Osteoblast (primary cell): ENCODE measurements around the gene CD4. TPM values are rescaled to one million over a fixed set of nuclear protein-coding genes. Genes with fewer than 3 reads are reported as not detected.
A peak's percentile ranks its signal among the peaks of the same experiment; 100 is the strongest.

Experiments
- DNase-seq: peaks from one replicate; pipeline ENCODE4 v3.0.0; 2011; ENCODE audit warnings: low spot score, mixed read lengths; ENCODE audit not compliant: insufficient read length; ENCODE audit errors: missing footprints
- H2AFZ ChIP-seq: 2 replicates; pipeline ENCODE4 v1.6.0; 2011; ENCODE audit warnings: mild to moderate bottlenecking, low read length
- H3K27ac ChIP-seq: 2 replicates; pipeline ENCODE4 v1.5.1; 2011; ENCODE audit warnings: mild to moderate bottlenecking, low read depth, low read length, moderate library complexity
- H3K27me3 ChIP-seq: 2 replicates; pipeline ENCODE4 v1.6.0; 2012; ENCODE audit warnings: mild to moderate bottlenecking, control low read depth, inconsistent platforms, low read length, moderate library complexity; ENCODE audit not compliant: insufficient read depth
- H3K36me3 ChIP-seq: 2 replicates; pipeline ENCODE4 v1.5.1; 2011; ENCODE audit warnings: mild to moderate bottlenecking, low read length, control low read depth, moderate library complexity; ENCODE audit not compliant: insufficient read depth
- H3K4me1 ChIP-seq: 2 replicates; pipeline ENCODE4 v1.5.1; 2011; ENCODE audit warnings: mild to moderate bottlenecking, low read length, control low read depth, moderate library complexity; ENCODE audit not compliant: insufficient read depth
- H3K4me2 ChIP-seq: 2 replicates; pipeline ENCODE4 v1.6.0; 2011; ENCODE audit warnings: mild to moderate bottlenecking, low read length; ENCODE audit not compliant: insufficient read depth
- H3K4me3 ChIP-seq: fragments of 200-600 bp; sonication (generic); 3 replicates; pipeline ENCODE4 v1.5.1; 2012; ENCODE audit warnings: mild to moderate bottlenecking, low read length, inconsistent platforms; ENCODE audit not compliant: insufficient read depth
- H3K79me2 ChIP-seq: 2 replicates; pipeline ENCODE4 v1.6.0; 2012; ENCODE audit warnings: mild to moderate bottlenecking, low read length, control low read depth, inconsistent platforms; ENCODE audit not compliant: insufficient read depth
- H3K9me3 ChIP-seq: 2 replicates; pipeline ENCODE4 v1.5.1; 2011; ENCODE audit warnings: low read depth, low read length, control low read depth
- H4K20me1 ChIP-seq: 2 replicates; pipeline ENCODE4 v1.6.0; 2012; ENCODE audit warnings: mild to moderate bottlenecking, low read length, control low read depth; ENCODE audit not compliant: insufficient read depth
- total RNA-seq: library from RNA; depleted of rRNA; stranded (reverse); fragments of >200 nt; gene quantifications from 2 replicates; pipeline ENCODE4 v1.2.3, GENCODE V29; 2012
- TF ChIP-seq, protein P1 (sequence below): IDR thresholded peaks from 2 replicates; pipeline ENCODE4 v1.5.1; 2011; ENCODE audit warnings: mild to moderate bottlenecking, low read depth, low read length, moderate library complexity; ENCODE audit errors: extremely low read depth

The CD4 gene
- total RNA-seq, 1 donor, result 10.9 TPM

DNA sequence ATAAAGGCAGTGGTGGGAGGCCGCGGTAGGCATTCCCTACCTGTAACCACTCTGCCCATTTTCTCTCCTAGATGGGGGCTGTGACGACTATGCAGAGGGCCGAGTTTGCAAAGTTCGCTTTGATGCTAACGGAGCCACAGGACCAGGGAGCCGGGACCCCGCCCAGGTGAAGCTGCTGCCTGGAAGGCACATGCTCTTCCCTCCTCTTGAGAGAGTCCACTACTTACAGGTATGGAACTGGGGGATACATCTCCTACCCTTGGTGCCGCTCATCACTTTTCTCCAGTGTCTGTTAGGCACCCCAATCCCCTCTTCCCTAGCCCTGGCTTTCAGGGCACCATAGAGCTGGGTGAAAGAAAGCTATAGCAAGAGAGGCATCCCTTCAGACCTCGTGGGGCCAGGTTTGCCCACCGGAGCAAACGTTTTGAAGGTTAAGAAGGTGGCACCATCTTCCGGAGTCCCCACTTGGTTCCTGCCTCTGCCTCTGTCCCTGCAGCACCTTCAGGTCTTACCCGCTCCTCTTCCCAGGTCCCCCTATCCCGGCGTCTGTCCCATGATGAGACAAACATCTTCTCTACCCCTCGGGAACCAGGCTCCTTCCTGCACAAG, 36.9 kb downstream of the CD4 start:
- peaks cover 8% of the 10 kb centered on the region for H3K36me3 ChIP-seq
- peak; percentile 54 for DNase-seq
- peaks cover 26% of the 10 kb centered on the region for H3K4me1 ChIP-seq
- no peaks in the 10 kb centered on the region for H3K9me3 ChIP-seq
- H3K79me2 ChIP-seq, result peaks cover 36% of the 10 kb centered on the region
- no peak overlapping the region for H3K27ac ChIP-seq
- H3K4me3 ChIP-seq, result no peak overlapping the region
- no peak overlapping the region for H3K4me2 ChIP-seq
- TF ChIP-seq, protein P1, sequence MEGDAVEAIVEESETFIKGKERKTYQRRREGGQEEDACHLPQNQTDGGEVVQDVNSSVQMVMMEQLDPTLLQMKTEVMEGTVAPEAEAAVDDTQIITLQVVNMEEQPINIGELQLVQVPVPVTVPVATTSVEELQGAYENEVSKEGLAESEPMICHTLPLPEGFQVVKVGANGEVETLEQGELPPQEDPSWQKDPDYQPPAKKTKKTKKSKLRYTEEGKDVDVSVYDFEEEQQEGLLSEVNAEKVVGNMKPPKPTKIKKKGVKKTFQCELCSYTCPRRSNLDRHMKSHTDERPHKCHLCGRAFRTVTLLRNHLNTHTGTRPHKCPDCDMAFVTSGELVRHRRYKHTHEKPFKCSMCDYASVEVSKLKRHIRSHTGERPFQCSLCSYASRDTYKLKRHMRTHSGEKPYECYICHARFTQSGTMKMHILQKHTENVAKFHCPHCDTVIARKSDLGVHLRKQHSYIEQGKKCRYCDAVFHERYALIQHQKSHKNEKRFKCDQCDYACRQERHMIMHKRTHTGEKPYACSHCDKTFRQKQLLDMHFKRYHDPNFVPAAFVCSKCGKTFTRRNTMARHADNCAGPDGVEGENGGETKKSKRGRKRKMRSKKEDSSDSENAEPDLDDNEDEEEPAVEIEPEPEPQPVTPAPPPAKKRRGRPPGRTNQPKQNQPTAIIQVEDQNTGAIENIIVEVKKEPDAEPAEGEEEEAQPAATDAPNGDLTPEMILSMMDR, result no peak
- H3K27me3 ChIP-seq, result peaks cover 9% of the 10 kb centered on the region
- no peak overlapping the region for H2AFZ ChIP-seq
- peaks cover 5% of the 10 kb centered on the region for H4K20me1 ChIP-seq

DNA sequence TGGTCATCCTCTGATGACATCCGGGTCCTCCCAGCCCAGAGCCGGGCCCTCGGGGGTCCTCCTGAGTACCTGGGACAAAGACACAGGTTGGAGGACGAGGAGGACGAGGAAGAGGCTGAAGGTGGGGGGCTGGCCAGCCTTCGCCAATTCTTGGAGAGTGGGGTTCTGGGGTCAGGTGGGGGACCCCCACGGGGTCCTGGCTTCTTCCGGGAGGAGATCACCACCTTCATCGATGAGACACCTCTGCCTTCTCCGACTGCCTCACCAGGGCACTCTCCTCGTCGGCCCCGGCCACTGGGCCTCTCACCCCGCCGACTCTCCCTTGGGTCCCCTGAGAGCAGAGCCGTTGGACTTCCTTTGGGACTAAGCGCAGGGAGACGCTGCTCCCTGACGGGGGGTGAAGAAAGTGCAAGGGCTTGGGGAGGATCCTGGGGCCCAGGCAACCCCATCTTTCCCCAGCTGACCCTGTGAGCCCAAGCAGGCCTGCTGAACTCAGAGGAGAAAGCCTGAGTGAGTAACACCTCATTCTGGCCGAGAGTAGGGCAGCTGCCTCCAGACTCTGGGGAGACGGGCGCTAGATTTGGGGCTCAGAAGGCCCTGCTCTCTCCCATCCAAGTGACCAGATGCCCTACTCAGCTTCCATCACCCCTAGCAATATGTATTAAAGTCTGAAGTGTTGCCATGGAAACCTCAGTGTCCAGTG, 37.6 kb downstream of the CD4 start:
- Histone ChIP-seq H4K20me1 (peaks cover 5% of the 10 kb centered on the region), H3K27me3 (peaks cover 9% of the 10 kb centered on the region), H3K4me1 (peaks cover 24% of the 10 kb centered on the region), H2AFZ (peak overlapping the region; percentile 4), H3K4me3 (peak overlapping the region; percentile 16), H3K4me2 (peak overlapping the region; percentile 65), H3K36me3 (peaks cover 14% of the 10 kb centered on the region), H3K79me2 (peaks cover 39% of the 10 kb centered on the region), H3K27ac (peak overlapping the region; percentile 8), H3K9me3 (no peaks in the 10 kb centered on the region)
- TF ChIP-seq, protein P1, result no peak
- DNase-seq, result peak; percentile 91

DNA sequence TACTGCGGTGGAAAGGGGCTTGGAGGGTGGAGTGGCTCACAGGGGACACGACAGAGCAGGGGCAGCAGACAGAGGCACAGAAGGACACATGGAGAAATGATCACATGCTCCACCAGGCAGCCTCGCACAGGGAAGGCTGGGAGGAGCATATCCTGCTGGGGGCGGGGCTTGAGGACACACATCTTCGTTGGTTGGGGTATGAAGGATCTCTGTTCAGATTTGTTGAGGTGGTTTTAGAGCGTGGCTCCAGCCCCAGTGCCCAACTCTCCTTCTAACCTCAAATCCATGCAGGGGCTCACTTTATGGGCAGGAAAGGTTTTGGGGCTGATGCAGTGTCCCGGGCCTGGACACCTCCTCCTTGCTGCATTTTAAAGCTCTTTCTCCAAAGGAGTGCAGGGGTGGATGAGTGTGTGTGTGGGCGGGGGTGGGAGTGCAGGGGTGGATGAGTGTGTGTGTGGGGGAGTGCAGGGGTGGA, 38.1 kb downstream of the CD4 start:
- H3K27ac ChIP-seq, result peak overlapping the region; percentile 8
- H3K4me1 ChIP-seq, result peaks cover 21% of the 10 kb centered on the region
- H3K79me2 ChIP-seq, result peaks cover 40% of the 10 kb centered on the region
- H4K20me1 ChIP-seq, result peaks cover 5% of the 10 kb centered on the region
- no peaks in the 10 kb centered on the region for H3K9me3 ChIP-seq
- TF ChIP-seq, protein P1, result no peak
- DNase-seq, result peak; percentile 100
- peak overlapping the region; percentile 4 for H2AFZ ChIP-seq
- peaks cover 7% of the 10 kb centered on the region for H3K27me3 ChIP-seq
- H3K4me2 ChIP-seq, result peak overlapping the region; percentile 65
- H3K36me3 ChIP-seq, result peaks cover 20% of the 10 kb centered on the region
- H3K4me3 ChIP-seq, result peak overlapping the region; percentile 16
